GM19438 (cell line): ENCODE measurements around the gene IVD.

Experiments
- ATAC-seq: cut with Tn5 transposase; IDR thresholded peaks from one replicate; pipeline ENCODE4 v1.9.1; 2021; ENCODE audit warnings: low read depth; ENCODE audit not compliant: unreplicated experiment

The IVD gene

GRCh38 chr15:40436892-40437751 is 31.5 kb downstream of the IVD start:
- no peak for ATAC-seq

GRCh38 chr15:40437752-40438687 is 32.4 kb downstream of the IVD start:
- ATAC-seq: no peak

- ATAC-seq: no peak
Observed at GRCh38 chr15:40438712-40439111, 33.1 kb downstream of the IVD start.

- ATAC-seq: no peak
Observed at GRCh38 chr15:40439461-40439959, 33.9 kb downstream of the IVD start.

DNA sequence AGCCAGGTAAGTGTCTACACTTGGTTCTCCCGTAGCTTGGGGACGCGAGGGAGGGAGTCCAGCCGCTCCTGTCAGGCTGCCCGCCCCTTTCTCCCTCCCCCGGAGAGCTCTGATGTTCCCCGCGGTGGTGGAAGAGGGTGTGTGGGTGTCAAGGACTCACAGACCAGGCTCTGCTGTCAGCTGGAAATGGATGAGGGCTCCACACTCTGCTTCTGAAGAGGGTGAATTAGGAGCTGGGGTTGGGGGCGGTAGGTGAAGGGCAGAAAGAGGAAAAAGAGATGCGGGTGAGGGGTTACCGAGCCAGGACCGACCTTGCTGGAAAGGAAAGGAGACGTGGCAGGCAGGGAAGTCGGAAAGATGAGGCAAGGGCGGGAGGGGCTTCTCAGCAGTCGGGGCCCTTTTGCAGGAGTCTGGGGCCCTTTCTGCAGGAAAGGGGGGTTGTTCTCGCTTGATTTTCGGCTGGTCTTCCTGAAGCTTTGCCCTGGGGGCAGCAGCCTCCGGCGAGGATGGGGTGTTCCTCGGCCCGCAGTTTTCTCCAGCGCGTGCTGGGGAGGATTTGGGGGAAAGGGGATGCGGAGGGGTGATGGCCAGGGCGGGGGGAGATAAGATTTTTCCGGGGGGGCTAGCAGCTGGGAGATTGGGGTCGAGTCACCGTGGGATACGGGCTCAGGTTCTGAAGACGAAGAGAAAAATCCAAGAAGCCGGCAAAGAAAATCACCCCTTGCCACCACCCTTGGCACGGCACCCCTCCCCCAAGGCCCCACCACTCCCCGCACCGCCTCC is 34.6 kb downstream of the IVD start:
- no peak for ATAC-seq

DNA sequence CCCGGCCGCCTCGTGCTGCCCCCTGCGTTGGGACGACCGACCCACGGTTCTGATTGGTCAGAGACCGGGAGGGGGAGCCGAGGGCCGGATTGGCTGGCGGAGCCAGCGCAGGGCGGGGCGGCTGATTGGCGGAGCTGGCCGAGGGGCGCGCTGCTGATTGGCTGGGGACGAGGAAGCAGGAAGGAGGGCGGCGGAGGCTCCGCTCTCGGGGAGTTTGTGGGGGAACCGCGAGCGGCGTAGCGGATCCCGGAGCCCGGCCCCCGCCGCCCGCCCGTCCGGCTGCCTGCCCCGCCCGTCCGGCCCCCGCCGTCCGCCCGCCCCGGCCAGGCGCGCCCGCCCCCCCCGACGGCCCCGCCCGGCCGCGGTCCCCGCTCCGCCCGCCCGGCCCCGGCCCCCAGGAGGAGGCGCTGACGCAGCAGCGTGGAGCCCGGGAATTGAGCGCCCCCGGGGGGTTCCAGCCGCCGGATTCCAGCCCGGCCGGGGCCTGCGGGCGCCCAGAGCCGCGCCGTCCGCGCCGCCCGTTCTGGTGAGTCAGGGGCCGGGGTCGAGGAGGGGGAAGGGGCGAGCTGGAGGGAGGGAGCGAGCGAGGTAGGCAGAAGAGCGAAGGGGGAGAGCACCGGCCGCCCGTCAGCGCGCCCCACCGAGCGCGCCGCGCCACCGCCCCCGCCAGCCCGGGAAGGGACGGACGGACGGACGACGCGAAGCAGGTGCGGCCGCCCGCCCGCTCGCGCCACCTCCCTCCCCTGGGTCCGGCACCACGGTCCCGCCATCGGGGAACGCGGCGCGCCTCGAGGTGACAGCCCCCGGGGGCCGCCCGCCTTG is 35.4 kb downstream of the IVD start, which contains the start of gene BAHD1:
Gene BAHD1, plus strand, starts transcription at position 211 of the 822 bp plus-strand sequence. CDS start 17,512 bp downstream, outside the sequence.
- ATAC-seq: peak; percentile 77

DNA sequence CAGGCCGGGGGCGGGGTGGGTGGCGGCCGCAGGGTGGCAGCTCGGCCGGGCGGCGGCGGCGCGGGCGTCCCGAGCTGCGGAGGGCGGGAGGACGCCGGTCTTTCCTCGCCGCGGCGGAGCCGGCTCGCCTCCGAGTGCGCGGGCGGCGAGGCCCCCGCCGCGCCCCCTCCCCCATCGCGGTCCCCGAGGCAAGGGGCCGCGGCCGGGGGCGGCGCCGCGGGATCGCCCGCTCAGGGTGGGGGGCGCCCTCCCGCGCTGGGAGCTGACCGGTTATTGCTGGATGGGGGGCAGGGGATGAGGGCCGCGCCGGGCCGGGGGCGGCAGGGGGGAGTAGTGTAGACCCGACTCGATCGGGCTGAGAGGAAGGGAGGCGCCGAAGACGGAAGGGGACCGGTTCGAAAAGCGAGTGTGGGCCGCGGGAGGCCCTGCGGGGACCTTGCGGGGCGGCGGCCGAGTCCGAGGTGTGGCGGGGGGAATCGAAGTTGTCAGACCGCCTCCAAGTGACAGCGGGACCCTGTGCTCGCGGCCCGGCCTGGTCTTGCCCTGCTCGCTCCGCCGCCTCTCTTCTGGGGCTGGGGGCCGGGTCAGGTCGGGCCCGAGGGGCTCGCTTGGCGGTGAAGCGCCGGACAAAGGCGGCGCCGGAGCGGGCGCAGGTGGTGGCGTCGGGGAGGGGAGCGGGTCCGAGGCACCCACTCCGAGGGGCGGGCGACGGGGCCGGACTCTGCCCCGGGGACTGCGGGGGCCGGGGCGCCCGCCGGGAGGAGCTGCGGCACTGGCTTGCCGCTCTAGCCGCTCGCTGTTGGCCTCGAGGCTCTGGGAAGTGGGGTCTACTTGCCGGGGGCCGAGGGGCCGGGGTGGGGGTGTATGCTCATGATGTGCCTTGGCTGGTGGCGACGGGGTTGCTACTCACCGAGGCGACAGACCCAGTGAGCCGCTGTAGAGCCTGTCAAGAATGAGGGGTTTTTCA is 36.3 kb downstream of the IVD start:
- ATAC-seq: no peak

DNA sequence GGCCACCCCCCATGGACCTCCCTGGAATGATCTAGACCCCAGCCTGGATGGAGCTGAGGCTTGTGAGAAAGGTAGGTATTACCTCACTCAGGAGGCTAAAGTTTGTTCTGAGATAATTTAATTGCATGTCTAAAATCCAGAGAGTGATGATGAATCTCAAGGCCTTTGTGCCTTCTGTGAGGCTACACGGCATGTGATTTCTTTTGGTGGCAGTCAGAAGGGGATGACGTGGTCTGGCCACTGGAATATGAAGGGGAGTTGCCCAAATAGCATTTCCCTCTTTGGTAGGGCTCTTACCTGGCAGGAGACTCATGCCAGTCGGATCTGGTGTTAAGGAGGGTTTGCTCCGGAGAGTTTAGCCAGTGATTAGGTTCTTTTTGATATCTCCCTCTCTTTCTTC is 37.7 kb downstream of the IVD start:
- no peak for ATAC-seq

GRCh38 chr15:40443846-40444245 is 38.3 kb downstream of the IVD start:
- ATAC-seq: no peak

GRCh38 chr15:40444736-40445135 is 39.1 kb downstream of the IVD start:
- ATAC-seq: no peak

DNA sequence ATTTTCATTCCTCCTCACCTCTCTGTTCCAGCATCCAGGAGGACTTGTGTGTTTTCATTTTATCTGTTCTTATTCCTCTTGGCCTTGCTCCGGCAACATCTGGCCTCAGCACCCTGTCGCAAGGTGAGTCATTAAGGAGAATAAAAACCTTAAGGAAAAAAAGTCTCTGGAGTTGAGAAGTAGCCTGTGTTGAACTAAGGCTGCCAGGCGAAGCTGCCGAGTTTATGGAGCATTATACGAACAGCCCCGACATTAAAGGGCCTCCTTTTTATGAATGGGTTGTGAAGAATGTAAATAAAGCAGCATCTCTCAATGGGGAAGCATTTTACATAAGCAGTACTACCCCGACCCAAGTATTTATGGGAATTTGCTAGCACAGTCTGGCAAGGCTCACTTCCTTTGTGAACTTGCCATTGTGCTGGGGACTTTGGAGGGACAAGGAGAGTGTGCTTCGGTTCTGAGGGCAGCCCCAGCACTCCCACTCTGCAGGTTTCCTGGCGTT is 39.9 kb downstream of the IVD start:
- no peak for ATAC-seq

DNA sequence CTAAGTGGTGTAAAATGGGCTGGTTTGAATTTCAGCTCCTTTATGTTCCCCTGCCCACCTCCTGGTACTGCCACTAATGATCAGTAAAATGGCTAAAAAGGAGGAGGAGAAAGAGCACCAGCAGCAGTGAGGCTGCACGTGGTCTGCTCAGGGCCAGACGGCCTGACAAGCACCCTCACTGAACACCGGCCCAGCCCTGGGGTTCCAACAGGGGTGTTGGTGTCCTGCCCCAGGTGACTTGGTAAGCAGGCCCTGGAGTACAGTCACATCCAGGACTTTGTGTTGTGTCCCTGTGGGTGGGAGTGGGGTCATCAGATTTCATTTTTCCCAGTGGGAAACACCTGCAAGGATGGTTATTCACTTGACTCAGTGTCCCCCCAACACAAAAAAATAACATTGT is 40.5 kb downstream of the IVD start:
- ATAC-seq: no peak

- no peak for ATAC-seq
Observed at GRCh38 chr15:40448354-40448753, 42.8 kb downstream of the IVD start.

GRCh38 chr15:40449275-40449674 is 43.7 kb downstream of the IVD start:
- no peak for ATAC-seq

- ATAC-seq: no peak
Observed at GRCh38 chr15:40450047-40450446, 44.5 kb downstream of the IVD start.

GRCh38 chr15:40451527-40452158 is 46.0 kb downstream of the IVD start:
- no peak for ATAC-seq

DNA sequence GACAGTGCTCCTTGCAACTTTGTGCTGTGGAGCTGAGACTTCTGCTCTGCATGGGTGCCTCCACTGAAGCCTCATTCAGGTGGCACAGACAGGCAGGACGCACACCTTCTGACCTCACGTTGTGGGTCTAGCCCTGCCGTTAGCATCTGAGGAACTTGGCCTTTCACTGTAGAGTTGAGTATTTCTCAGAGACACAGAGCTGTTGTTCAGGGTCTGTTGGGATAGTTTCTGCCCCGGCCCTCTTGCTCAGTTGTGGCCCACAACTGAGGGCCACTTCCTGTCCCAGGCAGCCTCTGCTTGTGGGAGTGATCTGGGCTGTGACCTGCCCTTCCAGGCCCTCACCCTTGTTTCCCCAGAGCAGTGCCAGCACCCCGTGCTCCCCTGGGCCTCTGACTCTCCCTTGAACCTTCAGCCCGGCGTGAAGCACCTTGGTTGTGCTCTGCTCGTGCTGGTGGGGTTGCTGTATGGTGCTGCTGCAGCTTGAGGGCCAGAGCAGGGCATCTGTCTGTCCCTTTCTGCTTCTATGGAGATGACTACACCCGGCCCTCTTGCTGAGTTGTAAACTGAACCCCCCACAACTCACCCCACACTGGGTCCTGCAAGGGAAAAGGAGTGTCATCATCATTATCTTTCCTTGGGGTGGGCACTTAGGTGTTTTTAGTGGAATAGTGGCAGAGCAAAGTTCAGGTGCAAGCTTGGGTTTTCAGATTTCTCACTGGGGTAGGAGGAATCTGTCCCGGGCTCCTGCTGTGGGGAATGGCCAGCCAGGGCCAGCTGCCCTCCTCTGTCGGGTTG is 46.9 kb downstream of the IVD start:
- ATAC-seq: peak; percentile 67
